ENCODE measurements around the gene TUBA4B. TPM values are rescaled to one million over a fixed set of nuclear protein-coding genes. Genes with fewer than 3 reads are reported as not detected.

The TUBA4B gene
- total RNA-seq, 3 donors from 2014 or later: not detected

- Histone ChIP-seq H3K4me1 (ENCODE audit: low read depth) (peaks cover 26% of the 10 kb centered on the region), H3K4me3 (no peak overlapping the region), H3K36me3 (ENCODE audit: low read depth) (no peaks in the 10 kb centered on the region), H3K9me3 (no peaks in the 10 kb centered on the region)
- no peak for TF ChIP-seq CTCF (IDR thresholded peaks at IDR 0.05)
- DNase-seq: no peak
- intact Hi-C loops (cut with DNase I, micrococcal nuclease): loop anchor here in 1 of 2 donors (10.0 kb wide), 1 partner anchor 51 kb away; the partner anchor contains the start of gene NHEJ1
- ATAC-seq: no peak
Observed at GRCh38 chr2:219215871-219216534, 37.0 kb upstream of the TUBA4B start.

- DNase-seq (no peak), ATAC-seq (no peak)
- Histone ChIP-seq H3K4me1 (ENCODE audit: low read depth) (peaks cover 26% of the 10 kb centered on the region), H3K36me3 (ENCODE audit: low read depth) (no peaks in the 10 kb centered on the region), H3K9me3 (no peaks in the 10 kb centered on the region), H3K4me3 (no peak overlapping the region)
- intact Hi-C loops (cut with DNase I, micrococcal nuclease): loop anchor here in 1 of 2 donors (10.0 kb wide), 1 partner anchor 52 kb away; the partner anchor contains the start of gene NHEJ1
- no peak for TF ChIP-seq CTCF (IDR thresholded peaks at IDR 0.05)
Observed at GRCh38 chr2:219216535-219216915, 36.5 kb upstream of the TUBA4B start.

- no peak for TF ChIP-seq CTCF (IDR thresholded peaks at IDR 0.05)
- no peaks in the 10 kb centered on the region for H3K9me3 ChIP-seq
- intact Hi-C loops (cut with DNase I, micrococcal nuclease): loop anchor here in 1 of 2 donors (10.0 kb wide), 1 partner anchor 53 kb away; the partner anchor contains the start of gene NHEJ1
- DNase-seq (peak; percentile 58 to 82 (median 75)), ATAC-seq (peak; percentile 72)
- peaks cover 26% of the 10 kb centered on the region for H3K4me1 ChIP-seq (ENCODE audit: low read depth)
- peaks cover 2% of the 10 kb centered on the region for H3K36me3 ChIP-seq (ENCODE audit: low read depth)
- H3K4me3 ChIP-seq: peak overlapping the region; percentile 17
Observed at GRCh38 chr2:219218217-219218731, 34.8 kb upstream of the TUBA4B start.

GRCh38 chr2:219218732-219219701 lies 34.0 kb upstream of the TUBA4B start, which contains the start of gene ABCB6:
Gene ABCB6 (minus strand): TSS chr2:219218958. CDS start chr2:219218673, 285 bp downstream.
- H3K4me3 ChIP-seq: peak within 1 kb of the TSS; percentile 17
- ATAC-seq (peak; percentile 87), DNase-seq (peak; percentile 94 to 95 (median 95))
- no peaks in the 10 kb centered on the region for H3K9me3 ChIP-seq
- intact Hi-C loops (cut with DNase I, micrococcal nuclease): loop anchor here in 1 of 2 donors (10.0 kb wide), 1 partner anchor 54 kb away; the partner anchor contains the start of gene NHEJ1
- peaks cover 26% of the 10 kb centered on the region for H3K4me1 ChIP-seq (ENCODE audit: low read depth)
- TF ChIP-seq CTCF (IDR thresholded peaks at IDR 0.05): no peak
- H3K36me3 ChIP-seq (ENCODE audit: low read depth): peaks cover 6% of the 10 kb centered on the region

GRCh38 chr2:219219784-219220532 lies 33.1 kb upstream of the TUBA4B start:
- intact Hi-C loops (cut with DNase I, micrococcal nuclease): loop anchor here in 1 of 2 donors (10.0 kb wide), 1 partner anchor 55 kb away; the partner anchor contains the start of gene NHEJ1
- H3K9me3 ChIP-seq: no peaks in the 10 kb centered on the region
- ATAC-seq (no peak), DNase-seq (no peak)
- H3K4me3 ChIP-seq: no peak overlapping the region
- peaks cover 10% of the 10 kb centered on the region for H3K36me3 ChIP-seq (ENCODE audit: low read depth)
- TF ChIP-seq CTCF (IDR thresholded peaks at IDR 0.05): no peak
- H3K4me1 ChIP-seq (ENCODE audit: low read depth): peaks cover 26% of the 10 kb centered on the region
